Jurkat, Clone E6-1 (cell line): ENCODE data around the gene GADD45A.
"Not testable (repeated sequence)": the region's sequence is repeated elsewhere in the genome, so short reads cannot be mapped to it uniquely, and the experiment has no call there.

ENCODE experiments used
- DNase-seq: peaks from one replicate; pipeline ENCODE4 v3.0.0-alpha.2; 2011; ENCODE audit warnings: low read depth, low spot score
- H3K4me3 ChIP-seq: 2 replicates; pipeline ENCODE4 v1.5.1; 2011; ENCODE audit warnings: mild to moderate bottlenecking, low read length, control low read depth, moderate library complexity

GADD45A gene

GRCh38 chr1:67711855-67712212 is 26.8 kb downstream of the GADD45A start:
- DNase-seq: no peak

GRCh38 chr1:67713057-67713846 is 28.3 kb downstream of the GADD45A start:
- DNase-seq: no peak

More at GRCh38 chr1:67711855-67712212, 26.8 kb downstream of the GADD45A start:
- H3K4me3 ChIP-seq: no peak overlapping the region

GRCh38 chr1:67715819-67716218 is 30.8 kb downstream of the GADD45A start:
- no peak overlapping the region for H3K4me3 ChIP-seq
- DNase-seq: no peak

More at GRCh38 chr1:67713057-67713846, 28.3 kb downstream of the GADD45A start:
- no peak overlapping the region for H3K4me3 ChIP-seq

GRCh38 chr1:67716800-67717199 is 31.8 kb downstream of the GADD45A start:
- DNase-seq: no peak
- no peak overlapping the region for H3K4me3 ChIP-seq

GRCh38 chr1:67717876-67718275 is 32.9 kb downstream of the GADD45A start:
- H3K4me3 ChIP-seq: no peak overlapping the region
- no peak for DNase-seq

- no peak for DNase-seq
- H3K4me3 ChIP-seq: no peak overlapping the region
Measured at GRCh38 chr1:67719329-67720196, 34.6 kb downstream of the GADD45A start.

GRCh38 chr1:67721112-67721511 is 36.1 kb downstream of the GADD45A start:
- no peak overlapping the region for H3K4me3 ChIP-seq
- DNase-seq: no peak

GRCh38 chr1:67721650-67722291 is 36.8 kb downstream of the GADD45A start:
- no peak for DNase-seq
- no peak overlapping the region for H3K4me3 ChIP-seq

GRCh38 chr1:67722292-67722944 is 37.4 kb downstream of the GADD45A start:
- DNase-seq: no peak
- H3K4me3 ChIP-seq: no peak overlapping the region

- DNase-seq: no peak
Measured at GRCh38 chr1:67723126-67723525, 38.1 kb downstream of the GADD45A start.

GRCh38 chr1:67723620-67724019 is 38.6 kb downstream of the GADD45A start:
- no peak overlapping the region for H3K4me3 ChIP-seq
- no peak for DNase-seq

More at GRCh38 chr1:67723126-67723525, 38.1 kb downstream of the GADD45A start:
- H3K4me3 ChIP-seq: no peak overlapping the region

- H3K4me3 ChIP-seq: no peak overlapping the region
- no peak for DNase-seq
Measured at GRCh38 chr1:67724928-67725560, 40.0 kb downstream of the GADD45A start.

GRCh38 chr1:67726224-67726623 is 41.2 kb downstream of the GADD45A start:
- DNase-seq: no peak
- no peak overlapping the region for H3K4me3 ChIP-seq

GRCh38 chr1:67729872-67730271 is 44.9 kb downstream of the GADD45A start:
- no peak overlapping the region for H3K4me3 ChIP-seq
- DNase-seq: no peak

- DNase-seq, H3K4me3 ChIP-seq: not testable (repeated sequence)
Measured at GRCh38 chr1:67730312-67730711, 45.3 kb downstream of the GADD45A start.

GRCh38 chr1:67731322-67731721 is 46.3 kb downstream of the GADD45A start:
- no peak for DNase-seq

GRCh38 chr1:67732750-67733151 is 47.8 kb downstream of the GADD45A start:
- peak; percentile 37 for DNase-seq
- no peak overlapping the region for H3K4me3 ChIP-seq

More at GRCh38 chr1:67731322-67731721, 46.3 kb downstream of the GADD45A start:
- H3K4me3 ChIP-seq: no peak overlapping the region

- H3K4me3 ChIP-seq: no peak overlapping the region
- no peak for DNase-seq
Measured at GRCh38 chr1:67733681-67734322, 48.8 kb downstream of the GADD45A start.
